GM12878 (cell line): Measurements from ENCODE around the gene FAM156A. TPM values are rescaled to one million over a fixed set of nuclear protein-coding genes. Genes with fewer than 3 reads are reported as not detected.
"Not testable (repeated sequence)": the region's sequence is repeated elsewhere in the genome, so short reads cannot be mapped to it uniquely, and the experiment has no call there.

ENCODE experiments used
- ATAC-seq: fragments of 200-7000 bp; cut with Tn5 transposase; 3 replicates; pipeline ENCODE4 v1.9.1; 2020; ENCODE audit warnings: mild to moderate bottlenecking, moderate library complexity
- BruUV-seq: library from RNA; stranded (reverse); fragments of 400-500 nt; replicated peaks from 2 replicates; lab custom pipeline; 2021; lab: Mats Ljungman, UMichigan
- CTCF ChIA-PET: fragments of 300-600 bp; sonication (Branson Sonifier 250); formaldehyde crosslinking; extraction: SDS; loops from one replicate; lab custom pipeline; 2021; ENCODE audit warnings: inconsistent platforms; lab: Yijun Ruan, JAX
- POLR2A ChIA-PET: fragments of 350-600 bp; formaldehyde crosslinking; extraction: SDS; loops from one replicate; lab custom pipeline; 2021; ENCODE audit warnings: inconsistent platforms; lab: Charles Lee
- RAD21 ChIA-PET: fragments of 300-600 bp; sonication (Branson Sonifier 250); formaldehyde crosslinking; loops from one replicate; lab custom pipeline; 2023; ENCODE audit warnings: antibody characterized with exemption; ENCODE audit not compliant: unreplicated experiment; lab: Charles Lee
- SMC1A ChIA-PET: fragments of 300-600 bp; sonication (Branson Sonifier 250); formaldehyde crosslinking; loops from one replicate; lab custom pipeline; 2023; ENCODE audit not compliant: unreplicated experiment, uncharacterized antibody; lab: Charles Lee
- DNase-seq: peaks from one replicate; pipeline ENCODE4 v3.0.0-alpha.2; 2011; ENCODE audit warnings: low read depth, low spot score
- FAIRE-seq: peaks from 3 replicates; lab custom pipeline; 2011; peaks lifted over from hg19 to GRCh38; lab: Jason Lieb, UNC
- H2AFZ ChIP-seq: 2 replicates; pipeline ENCODE4 v1.6.0; 2011; ENCODE audit warnings: low read depth, low read length, control low read depth; ENCODE audit not compliant: control insufficient read depth
- H3K27ac ChIP-seq: 2 replicates; pipeline ENCODE4 v1.5.1; 2011; ENCODE audit warnings: control low read depth; ENCODE audit not compliant: control insufficient read depth, insufficient read depth
- H3K27me3 ChIP-seq, 2 experiments: replicated peaks in 1 of 2; 2 replicates each; pipeline versions ENCODE4 v1.6.0 to v1.6.1; 2011; ENCODE audit warnings: low read length in 1 of 2; ENCODE audit not compliant: control insufficient read depth in 2 of 2, insufficient read depth in 2 of 2
- H3K36me3 ChIP-seq, 2 experiments: 2 replicates each; pipeline ENCODE4 v1.5.1; 2011; ENCODE audit warnings: low read length in 1 of 2; ENCODE audit not compliant: control insufficient read depth in 2 of 2, insufficient read depth in 2 of 2
- H3K4me1 ChIP-seq: 2 replicates; pipeline ENCODE4 v1.6.1; 2011; ENCODE audit warnings: mild to moderate bottlenecking, low read length, moderate library complexity, mixed read lengths; ENCODE audit not compliant: control insufficient read depth, insufficient read depth
- H3K4me2 ChIP-seq: 2 replicates; pipeline ENCODE4 v1.6.0; 2011; ENCODE audit warnings: control low read depth; ENCODE audit not compliant: control insufficient read depth, insufficient read depth
- H3K4me3 ChIP-seq: fragments of 200-600 bp; sonication (generic); 2 replicates; pipeline ENCODE4 v1.5.1; 2016
- H3K79me2 ChIP-seq: 2 replicates; pipeline ENCODE4 v1.6.0; 2011; ENCODE audit warnings: low read length; ENCODE audit not compliant: control insufficient read depth, insufficient read depth
- H3K9ac ChIP-seq: 2 replicates; pipeline ENCODE4 v1.8.0; 2011; ENCODE audit warnings: low read length, control low read depth, mixed read lengths; ENCODE audit not compliant: control insufficient read depth, insufficient read depth
- H3K9me3 ChIP-seq: replicated peaks from 3 replicates; pipeline ENCODE4 v1.5.1; 2011; ENCODE audit warnings: mild to moderate bottlenecking, low read length; ENCODE audit not compliant: control insufficient read depth, insufficient read depth
- H4K20me1 ChIP-seq: 2 replicates; pipeline ENCODE4 v1.6.0; 2011; ENCODE audit not compliant: control insufficient read depth, insufficient read depth
- EP300 ChIP-seq, 2 experiments: fragments of 150-350 bp in 1 of 2; IDR thresholded peaks; 2 replicates each; pipeline ENCODE4 v1.6.1; 2011 to 2012; ENCODE audit warnings: low read depth in 2 of 2, low read length in 2 of 2, borderline replicate concordance in 1 of 2, improper control_type of control experiment in 1 of 2, inconsistent platforms in 1 of 2; ENCODE audit not compliant: control insufficient read depth in 1 of 2
- MAX ChIP-seq: IDR thresholded peaks from 2 replicates; pipeline ENCODE4 v1.6.1; 2012; ENCODE audit warnings: low read depth, low read length, improper control_type of control experiment
- NBN ChIP-seq: fragments of 450-650 bp; IDR thresholded peaks from 2 replicates; pipeline ENCODE4 v1.6.1; 2016
- SMARCA5 ChIP-seq: fragments of 450-650 bp; IDR thresholded peaks from 2 replicates; pipeline ENCODE4 v1.6.1; 2017; ENCODE audit warnings: mild to moderate bottlenecking
- SMC3 ChIP-seq: IDR thresholded peaks from 2 replicates; pipeline ENCODE4 v1.6.1; 2011; ENCODE audit warnings: low read length, improper control_type of control experiment, borderline replicate concordance
- ZNF24 ChIP-seq: fragments of 450-650 bp; IDR thresholded peaks from 2 replicates; pipeline ENCODE4 v1.6.1; 2017; ENCODE audit warnings: antibody characterized with exemption, mild to moderate bottlenecking
- ZNF622 ChIP-seq: fragments of 450-650 bp; IDR thresholded peaks from 2 replicates; pipeline ENCODE4 v1.6.1; 2017; ENCODE audit warnings: mild to moderate bottlenecking, inconsistent platforms
- WGBS: methylation state at CpG from one replicate; pipeline ENCODE4 v1.1.6; 2016; ENCODE audit warnings: low lambda C conversion rate; ENCODE audit not compliant: insufficient replicate concordance, insufficient coverage; ENCODE audit errors: missing lambda C conversion rate; 5-methylcytosine and 5-hydroxymethylcytosine counted together
- in situ Hi-C: fragments of 300-500 bp; cut with MboI; formaldehyde crosslinking; loops from 9 replicates; pipeline ENCODE4 v1.14.3; 2018; ENCODE audit warnings: mixed read lengths
- intact Hi-C: fragments of 100-400 bp; cut with micrococcal nuclease; formaldehyde crosslinking; loops from one replicate; pipeline ENCODE4 v1.14.2; 2022; ENCODE audit not compliant: unreplicated experiment
- polyA plus RNA-seq, 11 experiments: library from polyadenylated mRNA; depleted of rRNA in 4 of 11; unstranded in 6 of 11; stranded (reverse) in 5 of 11; fragments of >200 nt; fragmentation: Nextera tagmentation in 4 of 11; fragmentation: Illumina TruSeq in 1 of 11; extraction: Ambion mirVana in 4 of 11; extraction: Trizol in 1 of 11; gene quantifications; 1 replicate in 1 of 11; 2 replicates in 10 of 11; pipeline versions ENCODE4 v1.2.1 to v1.2.3, GENCODE V29; 2011 to 2016; ENCODE audit warnings: inconsistent platforms in 2 of 11, missing spikeins in 2 of 11, low read depth in 1 of 11
- total RNA-seq, 4 experiments: library from RNA; depleted of rRNA in 3 of 4; stranded (reverse); fragments of >200 nt in 3 of 4; fragmentation: Illumina TruSeq in 1 of 4; extraction: Trizol in 1 of 4; gene quantifications; 2 replicates each; pipeline versions ENCODE4 v1.2.1 to v1.2.3, GENCODE V29; 2013 to 2021
- TF ChIP-seq, protein P1 (sequence below): fragments of 450-650 bp; IDR thresholded peaks from 2 replicates; pipeline ENCODE4 v1.6.1; 2017; ENCODE audit warnings: borderline replicate concordance
- TF ChIP-seq, protein P2 (sequence below): fragments of 450-650 bp; IDR thresholded peaks from 2 replicates; pipeline ENCODE4 v1.6.1; 2014; ENCODE audit warnings: mild to moderate bottlenecking
- TF ChIP-seq, protein P3 (sequence below): IDR thresholded peaks from 2 replicates; pipeline ENCODE4 v1.6.1; 2011; ENCODE audit warnings: borderline replicate concordance, low read depth, mild to moderate bottlenecking, moderate library complexity, mixed read lengths, low read length; ENCODE audit not compliant: insufficient read depth; ENCODE audit errors: extremely low read length

FAM156A gene
- total and polyA plus RNA-seq, 10 of the 15 experiments (the other 5 are each of a cell fraction or from before 2014, with no cell fraction given) = 2.9 to 25.2 (median 16.3) TPM

- ChIA-PET CTCF (interaction anchor here (0.7 to 1.1 kb wide), 5 partner anchors 9 to 1448 kb away, joined by 3 to 14 read pairs (median 3); no protein-coding TSS in a partner anchor), RAD21 (interaction anchor here (0.6 to 1.1 kb wide), 3 partner anchors 12 to 15 kb away, joined by 4 to 18 read pairs (median 4); no protein-coding TSS in a partner anchor), SMC1A (interaction anchor here (0.7 to 1.0 kb wide), 2 partner anchors 12 to 15 kb away, joined by 4 to 8 read pairs; no protein-coding TSS in a partner anchor)
- Histone ChIP-seq H2AFZ (peak overlapping the region; percentile 93), H3K4me2 (peak overlapping the region; percentile 87), H3K4me3 (peak overlapping the region; percentile 81; the same call in 1 of the 2 replicates), H3K27ac (peak overlapping the region; percentile 96), H3K9ac (peak overlapping the region; percentile 84)
- DNase-seq, H3K4me1 ChIP-seq, H3K27me3 ChIP-seq, FAIRE-seq, H3K36me3 ChIP-seq, POLR2A ChIA-PET, in situ Hi-C loops, intact Hi-C loops, H3K79me2 ChIP-seq, H4K20me1 ChIP-seq, H3K9me3 ChIP-seq, ATAC-seq: not testable (repeated sequence)
- TSS peak; percentile 91 for BruUV-seq
- 0% methylated on average over 10 of the region's 10 CpGs for WGBS
- 0 out of 2 replicates have a peak, but pooled peaks have one; percentile 12 for TF ChIP-seq SMARCA5
Measured at GRCh38 chrX:52935470-52935784, 22.9 kb downstream of the FAM156A start.

DNA sequence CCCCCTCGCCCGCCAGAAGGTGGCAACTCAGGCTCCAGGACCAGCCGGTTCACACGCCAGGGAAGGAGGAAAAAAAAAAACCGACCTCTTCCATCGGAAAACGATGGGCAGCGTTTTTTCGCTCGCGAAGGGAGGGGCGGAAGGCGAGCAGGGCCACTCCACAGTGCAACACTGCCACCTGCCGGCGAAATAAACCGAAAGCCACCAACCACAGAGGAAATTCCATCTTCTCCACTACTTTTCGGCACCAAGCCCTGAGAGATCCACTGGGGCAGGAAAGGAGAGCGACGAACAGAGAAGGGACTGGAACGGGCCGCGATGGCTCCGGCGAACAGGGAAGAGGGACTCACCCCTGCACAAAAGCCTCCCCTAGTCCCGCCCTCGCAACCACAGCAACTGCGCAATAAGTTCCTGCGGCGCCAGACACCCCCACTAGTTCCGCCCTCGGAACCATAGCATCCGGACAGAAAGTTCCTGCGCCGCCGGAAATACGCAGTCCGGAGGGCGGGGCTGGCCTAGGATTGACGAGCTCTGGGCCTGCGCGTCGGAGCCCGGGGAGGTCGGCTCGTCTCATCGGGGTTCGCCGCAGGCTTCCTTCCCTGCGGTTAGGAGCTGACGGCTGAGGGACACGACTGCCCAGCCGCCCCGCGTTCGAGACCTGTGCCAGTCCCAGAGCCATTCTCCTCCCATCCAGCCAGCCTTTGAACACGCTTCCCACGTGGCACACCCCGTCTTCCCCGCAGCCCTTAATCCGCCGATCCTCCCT lies 23.4 kb downstream of the FAM156A start:
- WGBS = under 1% methylated on average over 50 of the region's 61 CpGs
- Histone ChIP-seq H3K4me2 (peak overlapping the region; percentile 87), H3K4me3 (peak overlapping the region; percentile 81), H3K9ac (peak overlapping the region; percentile 84), H4K20me1 (no peaks in the 10 kb centered on the region), H3K27me3 (no peaks in the 10 kb centered on the region), H3K79me2 (no peaks in the 10 kb centered on the region), H3K36me3 (no peaks in the 10 kb centered on the region), H2AFZ (peak overlapping the region; percentile 98), H3K27ac (peak overlapping the region; percentile 96), H3K4me1 (peaks cover 3% of the 10 kb centered on the region; the same call in 1 of the 2 replicates), H3K9me3 (no peaks in the 10 kb centered on the region)
- DNase-seq = peak; percentile 79
- BruUV-seq = no TSS peak
- ChIA-PET POLR2A (interaction anchor here (0.7 kb wide), 1 partner anchor 11 kb away, joined by 3 read pairs; no protein-coding TSS in a partner anchor), RAD21 (interaction anchor here (0.6 to 1.1 kb wide), 3 partner anchors 11 to 15 kb away, joined by 4 to 18 read pairs (median 4); no protein-coding TSS in a partner anchor), SMC1A (interaction anchor here (0.7 to 1.0 kb wide), 3 partner anchors 11 to 55 kb away, joined by 4 to 8 read pairs (median 4); no protein-coding TSS in a partner anchor), CTCF (interaction anchor here (0.7 to 1.1 kb wide), 5 partner anchors 8 to 1448 kb away, joined by 3 to 14 read pairs (median 3); no protein-coding TSS in a partner anchor)
- intact Hi-C loops = no loop called here
- ATAC-seq = peak; percentile 98
- in situ Hi-C loops = no loop called here
- no peak for FAIRE-seq
- TF ChIP-seq SMC3 = peak; percentile 44; the same call in 1 of the 2 replicates
- peak; percentile 27 for TF ChIP-seq MAX
- TF ChIP-seq ZNF622 = no peak
- peak; percentile 95 for TF ChIP-seq NBN
- TF ChIP-seq, protein P1, sequence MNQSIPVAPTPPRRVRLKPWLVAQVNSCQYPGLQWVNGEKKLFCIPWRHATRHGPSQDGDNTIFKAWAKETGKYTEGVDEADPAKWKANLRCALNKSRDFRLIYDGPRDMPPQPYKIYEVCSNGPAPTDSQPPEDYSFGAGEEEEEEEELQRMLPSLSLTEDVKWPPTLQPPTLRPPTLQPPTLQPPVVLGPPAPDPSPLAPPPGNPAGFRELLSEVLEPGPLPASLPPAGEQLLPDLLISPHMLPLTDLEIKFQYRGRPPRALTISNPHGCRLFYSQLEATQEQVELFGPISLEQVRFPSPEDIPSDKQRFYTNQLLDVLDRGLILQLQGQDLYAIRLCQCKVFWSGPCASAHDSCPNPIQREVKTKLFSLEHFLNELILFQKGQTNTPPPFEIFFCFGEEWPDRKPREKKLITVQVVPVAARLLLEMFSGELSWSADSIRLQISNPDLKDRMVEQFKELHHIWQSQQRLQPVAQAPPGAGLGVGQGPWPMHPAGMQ = no peak
- 0 out of 2 replicates have a peak, but pooled peaks have one; percentile 37 for TF ChIP-seq SMARCA5
- TF ChIP-seq, protein P2, sequence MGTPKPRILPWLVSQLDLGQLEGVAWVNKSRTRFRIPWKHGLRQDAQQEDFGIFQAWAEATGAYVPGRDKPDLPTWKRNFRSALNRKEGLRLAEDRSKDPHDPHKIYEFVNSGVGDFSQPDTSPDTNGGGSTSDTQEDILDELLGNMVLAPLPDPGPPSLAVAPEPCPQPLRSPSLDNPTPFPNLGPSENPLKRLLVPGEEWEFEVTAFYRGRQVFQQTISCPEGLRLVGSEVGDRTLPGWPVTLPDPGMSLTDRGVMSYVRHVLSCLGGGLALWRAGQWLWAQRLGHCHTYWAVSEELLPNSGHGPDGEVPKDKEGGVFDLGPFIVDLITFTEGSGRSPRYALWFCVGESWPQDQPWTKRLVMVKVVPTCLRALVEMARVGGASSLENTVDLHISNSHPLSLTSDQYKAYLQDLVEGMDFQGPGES = peak; percentile 58
- peak in 1 of 2 experiments; percentile 27; a peak in 1 of 4 replicates for TF ChIP-seq EP300 (IDR thresholded peaks at IDR 0.05; ENCODE audit: borderline replicate concordance in 1 of 2, control insufficient read depth in 1 of 2, low read depth in 2 of 2, low read length in 2 of 2)
- peak; percentile 66 for TF ChIP-seq ZNF24
- TF ChIP-seq, protein P3, sequence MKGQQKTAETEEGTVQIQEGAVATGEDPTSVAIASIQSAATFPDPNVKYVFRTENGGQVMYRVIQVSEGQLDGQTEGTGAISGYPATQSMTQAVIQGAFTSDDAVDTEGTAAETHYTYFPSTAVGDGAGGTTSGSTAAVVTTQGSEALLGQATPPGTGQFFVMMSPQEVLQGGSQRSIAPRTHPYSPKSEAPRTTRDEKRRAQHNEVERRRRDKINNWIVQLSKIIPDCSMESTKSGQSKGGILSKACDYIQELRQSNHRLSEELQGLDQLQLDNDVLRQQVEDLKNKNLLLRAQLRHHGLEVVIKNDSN = no peak
